Upper lobe of left lung (tissue), 6 donors: Measurements from ENCODE around the gene MEG3. TPM values are rescaled to one million over a fixed set of nuclear protein-coding genes. Genes with fewer than 3 reads are reported as not detected.
A peak's percentile ranks its signal among the peaks of the same experiment; 100 is the strongest.

Experiments
- ATAC-seq, 2 donors: fragments of 200-7000 bp; cut with Tn5 transposase; one replicate each; pipeline ENCODE4 v1.9.1; 2022; ENCODE audit warnings: mild to moderate bottlenecking in 2 of 2, moderate library complexity in 2 of 2; ENCODE audit not compliant: low FRiP score in 2 of 2
- DNase-seq, 2 donors: peaks; one replicate each; pipeline ENCODE4 v3.0.0-alpha.2; 2019 to 2020
- H3K27ac ChIP-seq, 4 donors: fragments of 200-600 bp; sonication (generic); one replicate each; pipeline ENCODE4 v1.5.1; 2016 to 2019
- H3K27me3 ChIP-seq, 4 donors: fragments of 200-600 bp; sonication (generic); one replicate each; pipeline ENCODE4 v1.5.1; 2017 to 2019
- H3K36me3 ChIP-seq, 4 donors: fragments of 200-600 bp; sonication (generic); one replicate each; pipeline ENCODE4 v1.5.1; 2016 to 2019
- H3K4me1 ChIP-seq, 4 donors: fragments of 200-600 bp; sonication (generic); one replicate each; pipeline ENCODE4 v1.5.1; 2018 to 2019
- H3K4me3 ChIP-seq, 4 donors: fragments of 200-600 bp; sonication (generic); one replicate each; pipeline ENCODE4 v1.5.1; 2017 to 2019; ENCODE audit warnings: mild to moderate bottlenecking in 2 of 4, moderate library complexity in 1 of 4
- H3K9me3 ChIP-seq, 4 donors: fragments of 200-600 bp; sonication (generic); one replicate each; pipeline ENCODE4 v1.5.1; 2018 to 2019
- CTCF ChIP-seq, 6 experiments: fragments of 450-650 bp in 4 of 6; fragments of 200-600 bp in 2 of 6; sonication (generic) in 2 of 6; IDR thresholded peaks; one replicate each; pipeline ENCODE4 v1.5.1; 2016 to 2019; ENCODE audit warnings: antibody characterized with exemption in 6 of 6
- EP300 ChIP-seq, 4 donors: sonication (generic); formaldehyde crosslinking; IDR thresholded peaks; one replicate each; pipeline ENCODE4 v1.5.1; 2017; ENCODE audit warnings: antibody characterized with exemption in 4 of 4, control low read depth in 2 of 4
- POLR2A ChIP-seq, 4 donors: fragments of 450-650 bp; IDR thresholded peaks; one replicate each; pipeline ENCODE4 v1.5.1; 2016 to 2017; ENCODE audit warnings: antibody characterized with exemption in 4 of 4, mild to moderate bottlenecking in 2 of 4
- POLR2AphosphoS5 ChIP-seq, 2 donors: sonication (generic); formaldehyde crosslinking; IDR thresholded peaks; one replicate each; pipeline ENCODE4 v1.5.1; 2017; ENCODE audit warnings: antibody characterized with exemption in 2 of 2
- WGBS, 2 donors: methylation state at CpG; one replicate each; pipeline ENCODE4 v1.1.5; 2017 to 2018; 5-methylcytosine and 5-hydroxymethylcytosine counted together
- total RNA-seq, 6 donors: library from RNA; depleted of rRNA in 4 of 6; stranded (reverse); fragments of >200 nt in 4 of 6; gene quantifications; one replicate each; pipeline versions ENCODE4 v1.1.0 to v1.2.1, GENCODE V29; 2016 to 2021
- donor health status: DM: no; HTN: no; CAD: no; lungs with moderate emphysema.
- donor health status: DM: no; HTN: yes; CAD: no; lungs with severe emphysema.

The MEG3 gene
- total RNA-seq, 6 donors from 2014 or later = 3.9 to 39.8 (median 17.5) TPM

- Histone ChIP-seq H3K9me3 (no peaks in the 10 kb centered on the region), H3K27me3 (no peaks in the 10 kb centered on the region), H3K4me3 (no peak overlapping the region), H3K27ac (no peak overlapping the region), H3K4me1 (no peaks in the 10 kb centered on the region), H3K36me3 (no peaks in the 10 kb centered on the region)
- TF ChIP-seq CTCF (IDR thresholded peaks at IDR 0.05) = no peak
- no peak for TF ChIP-seq EP300 (IDR thresholded peaks at IDR 0.05)
- no peak for TF ChIP-seq POLR2AphosphoS5 (IDR thresholded peaks at IDR 0.05)
- TF ChIP-seq POLR2A (IDR thresholded peaks at IDR 0.05) = no peak
- ATAC-seq (no peak), DNase-seq (peak in 1 of 2 donors; percentile 48)
- 91 to 98% methylated on average over 6 to 16 of the region's 16 CpGs for WGBS, 2 donors
Measured at GRCh38 chr14:100861188-100861936, 35.4 kb downstream of the MEG3 start.

DNA sequence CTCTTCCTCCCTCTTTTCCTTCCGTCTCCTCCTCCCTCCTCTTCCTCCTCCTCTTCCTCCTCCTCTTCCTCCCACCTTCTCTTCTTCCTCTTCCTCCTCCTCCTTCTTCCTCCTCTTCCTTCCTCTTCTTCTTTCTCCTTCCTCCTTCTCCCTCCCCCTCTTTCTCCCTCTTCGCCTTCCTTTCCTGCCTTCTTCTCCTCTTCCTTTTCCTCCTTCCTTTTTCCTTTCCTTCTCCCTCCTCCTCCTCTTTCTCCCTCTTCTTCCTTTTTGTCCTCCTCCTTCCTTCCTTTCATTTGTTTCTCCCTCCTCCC, 36.0 kb downstream of the MEG3 start:
- Histone ChIP-seq H3K27ac (no peak overlapping the region), H3K9me3 (no peaks in the 10 kb centered on the region), H3K4me3 (no peak overlapping the region), H3K27me3 (no peaks in the 10 kb centered on the region), H3K4me1 (no peaks in the 10 kb centered on the region), H3K36me3 (no peaks in the 10 kb centered on the region)
- DNase-seq (no peak), ATAC-seq (no peak)
- 85 to 87% methylated on average over 2 of the region's 2 CpGs for WGBS, 2 donors
- no peak for TF ChIP-seq POLR2A (IDR thresholded peaks at IDR 0.05)
- no peak for TF ChIP-seq POLR2AphosphoS5 (IDR thresholded peaks at IDR 0.05)

- Histone ChIP-seq H3K4me3 (no peak overlapping the region), H3K36me3 (no peaks in the 10 kb centered on the region), H3K27ac (no peak overlapping the region), H3K4me1 (no peaks in the 10 kb centered on the region), H3K27me3 (no peaks in the 10 kb centered on the region), H3K9me3 (no peaks in the 10 kb centered on the region)
- WGBS, 2 donors = 63 to 92% methylated on average over 3 of the region's 3 CpGs
- no peak for ATAC-seq
- DNase-seq = no peak
- TF ChIP-seq POLR2A (IDR thresholded peaks at IDR 0.05) = no peak
- no peak for TF ChIP-seq EP300 (IDR thresholded peaks at IDR 0.05)
- TF ChIP-seq POLR2AphosphoS5 (IDR thresholded peaks at IDR 0.05) = no peak
- TF ChIP-seq CTCF (IDR thresholded peaks at IDR 0.05) = no peak
Measured at GRCh38 chr14:100862277-100862676, 36.4 kb downstream of the MEG3 start.

GRCh38 chr14:100862793-100863192, 36.9 kb downstream of the MEG3 start:
- ATAC-seq (no peak), DNase-seq (no peak)
- Histone ChIP-seq H3K4me1 (no peaks in the 10 kb centered on the region), H3K4me3 (no peak overlapping the region), H3K9me3 (no peaks in the 10 kb centered on the region), H3K36me3 (no peaks in the 10 kb centered on the region), H3K27me3 (no peaks in the 10 kb centered on the region), H3K27ac (no peak overlapping the region)
- no peak for TF ChIP-seq EP300 (IDR thresholded peaks at IDR 0.05)
- TF ChIP-seq CTCF (IDR thresholded peaks at IDR 0.05) = no peak
- no peak for TF ChIP-seq POLR2A (IDR thresholded peaks at IDR 0.05)
- no peak for TF ChIP-seq POLR2AphosphoS5 (IDR thresholded peaks at IDR 0.05)
- 85 to 96% methylated on average over 2 of the region's 2 CpGs for WGBS, 2 donors

GRCh38 chr14:100864206-100864605, 38.3 kb downstream of the MEG3 start:
- no peak for TF ChIP-seq POLR2A (IDR thresholded peaks at IDR 0.05)
- no peak overlapping the region for H3K27ac ChIP-seq
- no peak overlapping the region for H3K4me3 ChIP-seq
- WGBS, 2 donors = 91 to 93% methylated on average over 10 of the region's 10 CpGs
- no peaks in the 10 kb centered on the region for H3K9me3 ChIP-seq
- no peaks in the 10 kb centered on the region for H3K27me3 ChIP-seq
- no peaks in the 10 kb centered on the region for H3K4me1 ChIP-seq
- ATAC-seq = no peak
- no peaks in the 10 kb centered on the region for H3K36me3 ChIP-seq
- no peak for DNase-seq
